ENCODE data around the gene LLPH. TPM values are rescaled to one million over a fixed set of nuclear protein-coding genes. Genes with fewer than 3 reads are reported as not detected.

Gene LLPH
- total RNA-seq, 4 donors from 2014 or later, result 5.8 to 12.6 (median 7.8) TPM

- intact Hi-C loops (cut with DNase I), result loop anchor here (5.0 kb wide), 1 partner anchor 37 kb away; the partner anchor contains the start of gene LLPH
- Histone ChIP-seq H3K4me1 (peaks cover 12 to 29% (median 21%) of the 10 kb centered on the region in 4 donors), H3K27me3 (no peaks in the 10 kb centered on the region), H3K4me3 (peak within 1 kb of the TSS; percentile 78 to 97 (median 88)), H3K9me3 (no peaks in the 10 kb centered on the region), H3K27ac (replicated peaks in 1 of 4) (peak within 1 kb of the TSS; percentile 98 to 100 (median 98)), H3K36me3 (peaks cover 0 to 8% (median 0%) of the 10 kb centered on the region in 4 donors)
- peak; percentile 96 for DNase-seq (ENCODE audit: extremely low spot score)
- TF ChIP-seq CTCF (IDR thresholded peaks at IDR 0.05) (peak; percentile 35 to 67 (median 39)), POLR2A (IDR thresholded peaks at IDR 0.05; ENCODE audit: low read depth) (peak; percentile 63), POLR2AphosphoS5 (IDR thresholded peaks at IDR 0.05) (peak; percentile 89), EP300 (IDR thresholded peaks at IDR 0.05) (no peak)
- WGBS, result under 1% methylated on average over 42 of the region's 67 CpGs
Measured at GRCh38 chr12:66169221-66170170, 38.9 kb upstream of the LLPH start, which contains the start of gene TMBIM4. Gene TMBIM4, minus strand, starts transcription at chr12:66169996. Its CDS starts 45 bp downstream, at chr12:66169951.

GRCh38 chr12:66168410-66168809, 37.9 kb upstream of the LLPH start:
- H3K27me3 ChIP-seq, result no peaks in the 10 kb centered on the region
- intact Hi-C loops (cut with DNase I), result loop anchor here (5.0 kb wide), 1 partner anchor 36 kb away; the partner anchor contains the start of gene LLPH
- DNase-seq (ENCODE audit: extremely low spot score), result no peak
- no peak for TF ChIP-seq EP300 (IDR thresholded peaks at IDR 0.05)
- no peak for TF ChIP-seq CTCF (IDR thresholded peaks at IDR 0.05)
- no peak for TF ChIP-seq POLR2A (IDR thresholded peaks at IDR 0.05; ENCODE audit: low read depth)
- no peak for TF ChIP-seq POLR2AphosphoS5 (IDR thresholded peaks at IDR 0.05)
- 75% methylated on average over 8 of the region's 8 CpGs for WGBS
- peaks cover 0 to 8% (median 0%) of the 10 kb centered on the region in 4 donors for H3K36me3 ChIP-seq
- H3K27ac ChIP-seq (replicated peaks in 1 of 4), result peak overlapping the region; percentile 98 to 100 (median 98)
- H3K4me1 ChIP-seq, result peaks cover 12 to 29% (median 21%) of the 10 kb centered on the region in 4 donors
- peak overlapping the region; percentile 78 to 97 (median 88) for H3K4me3 ChIP-seq
- H3K9me3 ChIP-seq, result no peaks in the 10 kb centered on the region

GRCh38 chr12:66166561-66166960, 36.0 kb upstream of the LLPH start:
- intact Hi-C loops (cut with DNase I), result loop anchor here (5.0 kb wide), 1 partner anchor 34 kb away; the partner anchor contains the start of gene LLPH
- H3K4me3 ChIP-seq, result no peak overlapping the region
- DNase-seq (ENCODE audit: extremely low spot score), result no peak
- no peak overlapping the region for H3K27ac ChIP-seq (replicated peaks in 1 of 4)
- peaks cover 0 to 8% (median 0%) of the 10 kb centered on the region in 4 donors for H3K36me3 ChIP-seq
- H3K27me3 ChIP-seq, result no peaks in the 10 kb centered on the region
- peaks cover 22 to 41% (median 30%) of the 10 kb centered on the region in 4 donors for H3K4me1 ChIP-seq
- 76% methylated on average over 2 of the region's 2 CpGs for WGBS
- H3K9me3 ChIP-seq, result no peaks in the 10 kb centered on the region
- TF ChIP-seq POLR2AphosphoS5 (IDR thresholded peaks at IDR 0.05) (no peak), CTCF (IDR thresholded peaks at IDR 0.05) (no peak), EP300 (IDR thresholded peaks at IDR 0.05) (no peak), POLR2A (IDR thresholded peaks at IDR 0.05; ENCODE audit: low read depth) (no peak)

- no peak overlapping the region for H3K27ac ChIP-seq (replicated peaks in 1 of 4)
- no peak for DNase-seq (ENCODE audit: extremely low spot score)
- no peaks in the 10 kb centered on the region for H3K9me3 ChIP-seq
- TF ChIP-seq POLR2AphosphoS5 (IDR thresholded peaks at IDR 0.05) (no peak), EP300 (IDR thresholded peaks at IDR 0.05) (no peak), CTCF (IDR thresholded peaks at IDR 0.05) (no peak), POLR2A (IDR thresholded peaks at IDR 0.05; ENCODE audit: low read depth) (no peak)
- H3K4me3 ChIP-seq, result no peak overlapping the region
- peaks cover 22 to 37% (median 26%) of the 10 kb centered on the region in 4 donors for H3K4me1 ChIP-seq
- 94% methylated on average over 2 of the region's 2 CpGs for WGBS
- no peaks in the 10 kb centered on the region for H3K27me3 ChIP-seq
- intact Hi-C loops (cut with DNase I), result loop anchor here (5.0 kb wide), 1 partner anchor 33 kb away; the partner anchor contains the start of gene LLPH
- H3K36me3 ChIP-seq, result peaks cover 0 to 19% (median 7%) of the 10 kb centered on the region in 4 donors
Measured at GRCh38 chr12:66165141-66165540, 34.6 kb upstream of the LLPH start.
